ENCODE measurements around the gene NYAP2. TPM values are rescaled to one million over a fixed set of nuclear protein-coding genes. Genes with fewer than 3 reads are reported as not detected.

The NYAP2 gene
- total RNA-seq, 1 donor from 2014 or later: 0.07 TPM

DNA sequence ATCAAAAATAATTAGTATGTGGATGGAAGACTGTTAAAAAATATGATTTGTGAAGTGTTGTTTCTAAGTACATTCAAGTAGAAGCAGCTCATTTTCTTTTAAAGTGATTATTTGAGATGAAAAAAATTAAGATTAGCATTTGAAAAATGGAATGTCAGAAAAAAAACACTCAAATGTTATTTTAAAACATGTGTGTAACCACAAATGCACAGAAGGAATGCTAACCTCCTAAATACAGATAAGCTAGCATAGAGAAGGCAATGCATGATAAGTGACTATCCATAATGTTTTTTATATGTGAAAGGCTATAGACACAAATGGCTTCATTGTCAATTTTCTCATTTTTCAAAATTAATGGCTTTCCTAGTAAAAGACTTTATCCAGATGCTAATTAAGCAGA, 198.9 kb downstream of the NYAP2 start:
- Mint-ChIP-seq H3K4me3 (no peak overlapping the region), H3K36me3 (no peaks in the 10 kb centered on the region), H3K4me1 (peaks cover 17% of the 10 kb centered on the region), H3K9me3 (peaks cover 24% of the 10 kb centered on the region), H3K27ac (no peak overlapping the region), H3K27me3 (ENCODE audit: insufficient read depth, low read depth) (no peaks in the 10 kb centered on the region)
- H3K79me2 ChIP-seq (ENCODE audit: low read depth): no peaks in the 10 kb centered on the region
- no peaks in the 10 kb centered on the region for H3K9me3 ChIP-seq (ENCODE audit: low read depth)
- H3K4me2 ChIP-seq: no peak overlapping the region
- no peaks in the 10 kb centered on the region for H3K4me1 ChIP-seq
- H3K27ac ChIP-seq: no peak overlapping the region
- no peak overlapping the region for H2AFZ ChIP-seq (replicated peaks)
- no peaks in the 10 kb centered on the region for H3F3A ChIP-seq (ENCODE audit: low read depth)
- TF ChIP-seq EZH2 (IDR thresholded peaks at IDR 0.05) (no peak), EZH2phosphoT487 (IDR thresholded peaks at IDR 0.05) (no peak)
- TF ChIP-seq, protein P1, sequence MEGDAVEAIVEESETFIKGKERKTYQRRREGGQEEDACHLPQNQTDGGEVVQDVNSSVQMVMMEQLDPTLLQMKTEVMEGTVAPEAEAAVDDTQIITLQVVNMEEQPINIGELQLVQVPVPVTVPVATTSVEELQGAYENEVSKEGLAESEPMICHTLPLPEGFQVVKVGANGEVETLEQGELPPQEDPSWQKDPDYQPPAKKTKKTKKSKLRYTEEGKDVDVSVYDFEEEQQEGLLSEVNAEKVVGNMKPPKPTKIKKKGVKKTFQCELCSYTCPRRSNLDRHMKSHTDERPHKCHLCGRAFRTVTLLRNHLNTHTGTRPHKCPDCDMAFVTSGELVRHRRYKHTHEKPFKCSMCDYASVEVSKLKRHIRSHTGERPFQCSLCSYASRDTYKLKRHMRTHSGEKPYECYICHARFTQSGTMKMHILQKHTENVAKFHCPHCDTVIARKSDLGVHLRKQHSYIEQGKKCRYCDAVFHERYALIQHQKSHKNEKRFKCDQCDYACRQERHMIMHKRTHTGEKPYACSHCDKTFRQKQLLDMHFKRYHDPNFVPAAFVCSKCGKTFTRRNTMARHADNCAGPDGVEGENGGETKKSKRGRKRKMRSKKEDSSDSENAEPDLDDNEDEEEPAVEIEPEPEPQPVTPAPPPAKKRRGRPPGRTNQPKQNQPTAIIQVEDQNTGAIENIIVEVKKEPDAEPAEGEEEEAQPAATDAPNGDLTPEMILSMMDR (IDR thresholded peaks at IDR 0.05): no peak
- no peak for DNase-seq (ENCODE audit: low spot score)
- H3K36me3 ChIP-seq: no peaks in the 10 kb centered on the region
- no peaks in the 10 kb centered on the region for H3K27me3 ChIP-seq
- H4K20me1 ChIP-seq (ENCODE audit: low read depth): no peaks in the 10 kb centered on the region
- no peak overlapping the region for H3K9ac ChIP-seq
- no peak overlapping the region for H3K4me3 ChIP-seq

DNA sequence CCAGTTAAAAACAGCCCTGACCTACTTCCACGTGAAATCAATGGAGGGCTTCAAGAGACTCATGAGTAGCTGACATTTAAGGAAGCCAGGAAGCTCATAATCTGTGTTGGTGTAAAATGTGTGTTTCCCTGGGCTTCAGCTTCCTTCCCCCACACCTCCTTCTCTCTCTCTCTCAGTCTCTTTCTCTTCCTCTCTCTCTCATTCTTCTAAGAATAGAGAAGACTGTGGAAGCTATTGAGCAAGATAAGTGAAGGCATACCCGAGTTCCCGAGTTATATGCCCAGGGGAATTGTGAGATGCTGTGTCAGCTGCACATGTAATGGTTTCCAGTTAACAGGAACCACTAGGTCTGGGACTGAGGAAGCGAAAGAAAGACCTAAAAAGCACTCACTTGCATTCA, 199.4 kb downstream of the NYAP2 start:
- H3F3A ChIP-seq (ENCODE audit: low read depth): no peaks in the 10 kb centered on the region
- H3K27me3 ChIP-seq: no peaks in the 10 kb centered on the region
- H3K9me3 ChIP-seq (ENCODE audit: low read depth): no peaks in the 10 kb centered on the region
- H3K4me3 Mint-ChIP-seq: no peak overlapping the region
- no peak for DNase-seq (ENCODE audit: low spot score)
- H3K4me1 ChIP-seq: no peaks in the 10 kb centered on the region
- H3K4me2 ChIP-seq: no peak overlapping the region
- H3K4me3 ChIP-seq: no peak overlapping the region
- H3K27me3 Mint-ChIP-seq (ENCODE audit: insufficient read depth, low read depth): no peaks in the 10 kb centered on the region
- no peak overlapping the region for H3K9ac ChIP-seq
- no peak overlapping the region for H2AFZ ChIP-seq (replicated peaks)
- no peak for TF ChIP-seq EZH2phosphoT487 (IDR thresholded peaks at IDR 0.05)
- TF ChIP-seq EZH2 (IDR thresholded peaks at IDR 0.05): no peak
- TF ChIP-seq, protein P1 (IDR thresholded peaks at IDR 0.05): no peak
- H3K79me2 ChIP-seq (ENCODE audit: low read depth): no peaks in the 10 kb centered on the region
- H3K27ac ChIP-seq: no peak overlapping the region
- H3K27ac Mint-ChIP-seq: peak overlapping the region; percentile 91
- H3K36me3 ChIP-seq: no peaks in the 10 kb centered on the region
- H3K4me1 Mint-ChIP-seq: peaks cover 17% of the 10 kb centered on the region
- no peaks in the 10 kb centered on the region for H4K20me1 ChIP-seq (ENCODE audit: low read depth)
- peaks cover 24% of the 10 kb centered on the region for H3K9me3 Mint-ChIP-seq
- H3K36me3 Mint-ChIP-seq: no peaks in the 10 kb centered on the region

DNA sequence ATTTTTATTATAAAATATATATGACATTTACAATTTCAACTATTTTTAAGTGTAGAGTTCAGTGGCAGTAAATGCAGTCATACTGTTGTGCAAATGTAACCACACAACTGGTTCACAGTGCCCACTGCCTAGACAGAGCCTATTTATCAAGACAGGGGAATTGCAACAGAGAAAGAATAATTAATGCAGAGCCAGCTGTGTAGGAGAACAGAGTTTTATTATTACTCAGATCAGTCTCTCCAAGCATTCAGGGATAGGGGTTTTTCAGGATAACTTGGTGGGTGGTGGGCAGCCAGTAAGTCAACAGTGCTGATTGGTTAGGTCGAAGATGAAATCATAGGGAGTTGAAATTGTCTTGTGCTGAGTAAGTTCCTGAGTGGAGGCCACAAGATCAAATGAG, 200.3 kb downstream of the NYAP2 start:
- Histone ChIP-seq H3K79me2 (ENCODE audit: low read depth) (no peaks in the 10 kb centered on the region), H3K4me1 (no peaks in the 10 kb centered on the region), H3K4me3 (no peak overlapping the region), H3K4me2 (no peak overlapping the region), H2AFZ (replicated peaks) (no peak overlapping the region), H4K20me1 (ENCODE audit: low read depth) (no peaks in the 10 kb centered on the region), H3K27me3 (no peaks in the 10 kb centered on the region), H3F3A (ENCODE audit: low read depth) (no peaks in the 10 kb centered on the region), H3K9me3 (ENCODE audit: low read depth) (no peaks in the 10 kb centered on the region), H3K36me3 (no peaks in the 10 kb centered on the region), H3K27ac (no peak overlapping the region), H3K9ac (no peak overlapping the region)
- no peak for TF ChIP-seq EZH2 (IDR thresholded peaks at IDR 0.05)
- TF ChIP-seq EZH2phosphoT487 (IDR thresholded peaks at IDR 0.05): no peak
- TF ChIP-seq, protein P1 (IDR thresholded peaks at IDR 0.05): no peak
- DNase-seq (ENCODE audit: low spot score): no peak
- no peaks in the 10 kb centered on the region for H3K27me3 Mint-ChIP-seq (ENCODE audit: insufficient read depth, low read depth)
- no peaks in the 10 kb centered on the region for H3K36me3 Mint-ChIP-seq
- no peak overlapping the region for H3K4me3 Mint-ChIP-seq
- peaks cover 17% of the 10 kb centered on the region for H3K4me1 Mint-ChIP-seq
- H3K27ac Mint-ChIP-seq: no peak overlapping the region
- H3K9me3 Mint-ChIP-seq: peaks cover 24% of the 10 kb centered on the region
